HG03354 (cell line): ENCODE data around the gene ZFPM1.

Experiments
- ATAC-seq: cut with Tn5 transposase; IDR thresholded peaks from one replicate; pipeline ENCODE4 v1.9.1; 2021; ENCODE audit warnings: mild to moderate bottlenecking; ENCODE audit not compliant: unreplicated experiment, poor library complexity, severe bottlenecking

The ZFPM1 gene

DNA sequence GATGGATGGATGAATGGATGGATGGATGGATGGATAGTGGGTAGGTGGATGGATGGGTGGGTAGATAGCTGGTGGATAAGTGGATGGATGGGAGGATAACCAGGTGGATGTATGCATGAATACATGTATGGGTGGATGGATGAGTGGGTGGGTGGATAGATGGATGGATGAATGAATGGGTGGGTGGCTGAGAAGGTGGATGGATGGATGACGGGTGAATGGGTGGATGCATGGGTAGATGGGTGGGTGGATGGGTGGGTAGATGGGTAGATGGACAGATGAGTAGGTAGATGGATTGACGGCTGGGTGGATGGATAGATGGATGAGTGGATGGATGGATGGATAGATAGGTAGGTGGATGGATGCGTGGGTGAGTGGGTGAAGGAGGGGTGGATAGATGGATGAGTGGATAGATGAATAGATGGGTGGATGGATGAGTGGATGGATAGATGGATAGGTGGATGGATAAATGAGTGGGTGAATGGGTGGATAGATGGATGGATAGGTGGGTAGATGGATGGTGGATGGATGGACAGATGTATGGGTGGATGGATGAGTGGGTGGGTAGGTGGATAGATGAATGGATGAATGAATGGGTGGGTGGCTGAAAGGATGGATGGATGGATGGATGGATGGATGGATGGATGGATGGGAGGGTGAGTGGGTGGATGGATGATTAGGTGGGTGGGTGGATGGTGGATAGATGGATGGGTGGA is 67.0 kb downstream of the ZFPM1 start:
- no peak for ATAC-seq

DNA sequence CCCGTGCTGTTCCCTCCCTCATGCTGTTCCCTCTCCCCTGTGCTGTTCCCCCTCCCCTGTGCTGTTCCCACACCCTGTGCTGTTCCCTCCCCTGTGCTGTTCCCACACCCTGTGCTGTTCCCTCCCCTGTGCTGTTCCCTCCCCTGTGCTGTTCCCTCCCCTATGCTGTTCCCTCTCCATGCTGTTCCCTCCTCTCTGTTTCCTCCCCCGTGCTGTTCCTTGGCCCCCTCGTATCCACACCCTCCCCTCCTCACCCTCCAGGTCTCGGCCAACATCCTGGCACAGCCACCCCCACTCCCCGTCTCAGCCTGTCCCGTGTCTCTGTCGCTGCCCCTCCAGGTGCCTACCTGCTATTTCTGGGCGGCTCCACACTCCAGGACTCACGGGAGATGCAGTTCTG is 68.6 kb downstream of the ZFPM1 start:
- ATAC-seq = no peak

DNA sequence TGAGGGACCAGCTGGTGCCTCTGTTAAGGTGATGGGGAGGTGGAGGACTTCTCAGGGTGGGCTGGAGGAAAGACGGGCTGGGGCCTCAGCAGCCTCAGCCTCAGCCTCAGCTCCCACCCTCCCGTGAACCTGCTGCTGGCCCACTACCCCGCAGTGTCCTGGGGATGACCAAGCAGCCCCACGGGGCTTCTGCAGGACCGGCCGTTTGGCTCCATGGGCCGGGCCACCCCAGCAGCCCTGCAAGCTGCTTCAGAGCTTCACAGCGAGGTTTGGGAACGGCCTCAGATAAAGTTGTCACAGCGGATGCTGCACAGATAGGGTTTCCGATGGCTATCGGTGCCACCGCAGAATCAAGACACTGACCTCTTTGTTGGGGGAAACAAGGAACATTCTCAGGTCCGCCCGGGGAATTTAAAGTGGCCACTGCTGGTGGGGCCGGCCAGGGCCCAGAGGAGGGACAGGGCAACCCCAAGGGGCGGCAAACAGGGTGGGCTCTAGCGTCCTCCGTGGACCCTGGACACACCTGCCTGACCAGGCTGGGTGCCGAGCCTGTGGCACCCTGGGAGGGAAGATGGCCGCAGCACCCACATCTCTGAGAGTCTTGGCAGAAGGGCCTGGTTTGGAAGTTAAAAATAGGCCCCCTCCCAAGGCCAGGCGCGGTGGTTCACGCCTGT is 69.3 kb downstream of the ZFPM1 start:
- ATAC-seq = no peak

- ATAC-seq = no peak
Measured at GRCh38 chr16:88523309-88524161, 70.5 kb downstream of the ZFPM1 start.

DNA sequence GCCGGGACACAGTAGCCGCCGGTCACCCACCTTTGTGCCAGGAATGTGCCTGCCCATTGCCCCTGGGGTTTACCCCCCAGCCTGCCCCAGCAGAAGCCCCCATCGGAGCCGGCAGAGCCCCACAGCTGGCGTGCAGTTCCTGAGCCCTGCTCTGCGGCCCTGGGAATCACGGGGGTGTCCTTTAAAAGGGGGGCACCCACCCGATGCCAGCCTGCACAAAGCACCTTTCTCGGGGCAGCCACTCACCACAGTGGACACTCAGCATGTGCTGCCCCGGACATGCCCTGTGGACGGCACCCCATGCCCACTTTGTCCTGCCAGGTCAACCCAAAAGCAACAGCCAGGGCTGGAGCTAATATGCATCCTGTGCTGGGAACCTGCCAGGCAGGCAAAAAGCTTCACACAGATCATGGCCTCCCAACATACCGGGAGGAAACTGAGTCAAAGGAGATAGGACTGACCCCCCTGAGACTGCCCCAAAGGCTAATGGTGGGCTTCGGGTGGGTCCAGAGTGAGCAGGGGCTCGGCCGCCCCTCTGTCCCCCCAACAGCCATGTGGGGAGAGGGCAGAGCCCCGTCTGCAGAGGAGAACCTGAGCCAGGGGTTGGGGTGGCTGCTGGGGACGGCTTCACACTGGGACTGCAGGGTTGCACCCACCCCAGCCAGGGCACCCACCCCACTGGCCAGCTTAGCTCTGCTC is 71.3 kb downstream of the ZFPM1 start:
- ATAC-seq = no peak

DNA sequence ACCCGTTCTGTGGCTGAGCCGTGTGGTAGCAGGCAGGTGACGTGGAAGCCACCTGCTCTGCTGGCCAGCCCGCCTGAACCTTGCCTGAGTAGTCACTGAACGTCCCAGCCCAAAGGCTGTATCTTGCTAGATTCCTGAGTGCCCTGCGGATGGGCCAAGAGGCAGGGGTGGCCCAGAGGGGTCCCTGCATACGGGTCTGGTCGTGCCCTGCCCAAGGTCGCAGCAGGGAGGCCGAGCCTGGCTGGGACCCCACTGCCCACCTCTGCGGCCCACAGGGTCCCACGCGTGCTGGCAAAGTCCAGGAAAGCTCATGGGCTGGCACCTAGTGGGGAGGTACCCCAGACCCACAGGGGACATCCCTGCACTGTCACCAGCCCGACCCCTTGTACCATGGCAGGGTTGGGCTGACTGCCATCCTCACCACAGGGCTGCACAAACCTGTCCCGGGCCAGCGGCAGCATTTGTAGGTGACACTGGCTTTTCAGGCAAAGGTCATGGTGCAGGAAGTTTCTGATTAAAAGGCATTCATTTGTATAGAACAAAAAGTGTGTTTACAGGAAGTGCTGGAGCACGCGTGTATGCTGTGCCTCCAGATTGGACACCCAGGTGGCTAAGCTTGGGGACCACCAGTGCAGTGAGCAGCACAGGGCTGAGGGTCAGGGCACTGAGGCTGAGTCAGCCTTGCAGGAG is 72.0 kb downstream of the ZFPM1 start:
- no peak for ATAC-seq

- no peak for ATAC-seq
Measured at GRCh38 chr16:88525663-88525990, 72.5 kb downstream of the ZFPM1 start.

- ATAC-seq = no peak
Measured at GRCh38 chr16:88526008-88526905, 73.2 kb downstream of the ZFPM1 start.

- no peak for ATAC-seq
Measured at GRCh38 chr16:88526906-88527185, 73.8 kb downstream of the ZFPM1 start.

DNA sequence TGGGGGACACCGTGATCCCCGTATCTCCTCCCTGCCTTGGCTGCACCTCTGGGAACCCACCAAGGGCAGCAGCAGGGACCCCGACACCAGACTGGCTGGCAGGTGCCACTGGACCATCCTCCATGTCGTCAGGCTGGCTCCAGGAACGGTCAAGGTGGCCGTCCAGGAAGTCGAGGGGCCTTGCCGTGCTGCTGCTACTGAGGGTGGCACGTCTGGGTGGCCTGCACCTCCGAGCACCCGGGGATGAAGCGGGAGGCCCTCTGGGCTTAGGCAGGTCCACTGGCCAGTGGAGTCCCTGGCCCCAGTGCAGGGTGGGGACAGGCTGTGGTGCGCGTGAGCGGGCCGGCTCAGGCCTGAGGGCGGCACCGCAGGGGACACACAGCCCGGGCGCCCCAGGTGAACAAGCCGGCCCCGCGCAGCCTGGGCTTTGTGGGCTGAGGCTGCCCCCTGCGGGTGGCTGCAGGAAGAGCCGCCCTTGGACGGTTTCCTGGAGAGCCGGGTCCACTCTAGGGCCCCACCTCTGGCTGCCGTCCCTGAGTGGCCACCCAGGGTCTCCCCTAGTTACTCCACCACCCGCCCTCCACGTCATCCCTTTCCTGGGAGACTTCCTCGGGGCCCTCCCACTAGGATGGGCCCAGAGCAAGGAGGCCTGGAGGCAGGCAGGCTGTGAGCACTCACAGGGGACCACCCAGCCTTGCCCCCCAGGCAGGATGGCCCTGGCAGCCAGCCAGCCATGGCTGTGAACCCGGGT is 74.3 kb downstream of the ZFPM1 start:
- ATAC-seq = no peak

- no peak for ATAC-seq
Measured at GRCh38 chr16:88527937-88528743, 75.1 kb downstream of the ZFPM1 start.

DNA sequence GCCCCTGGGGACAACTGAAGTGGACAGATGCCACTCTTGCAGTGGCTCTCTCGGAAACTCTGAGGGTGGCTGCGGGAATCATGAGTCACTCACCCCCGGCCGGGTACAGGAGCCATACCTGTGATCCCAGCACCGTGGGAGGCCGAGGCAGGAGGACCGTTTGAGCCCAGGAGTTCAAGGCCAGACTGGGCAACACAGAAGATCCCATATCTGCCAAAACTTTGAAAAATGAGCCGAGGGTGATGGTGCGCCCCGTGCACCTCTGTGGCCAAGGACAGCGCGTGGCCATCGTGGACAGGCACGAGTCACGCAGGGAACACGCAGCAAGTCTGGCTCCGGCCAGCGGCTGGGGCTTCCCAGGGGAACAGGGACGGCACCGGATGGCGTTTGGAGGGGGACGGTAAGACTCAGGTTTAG is 75.8 kb downstream of the ZFPM1 start:
- ATAC-seq = no peak

DNA sequence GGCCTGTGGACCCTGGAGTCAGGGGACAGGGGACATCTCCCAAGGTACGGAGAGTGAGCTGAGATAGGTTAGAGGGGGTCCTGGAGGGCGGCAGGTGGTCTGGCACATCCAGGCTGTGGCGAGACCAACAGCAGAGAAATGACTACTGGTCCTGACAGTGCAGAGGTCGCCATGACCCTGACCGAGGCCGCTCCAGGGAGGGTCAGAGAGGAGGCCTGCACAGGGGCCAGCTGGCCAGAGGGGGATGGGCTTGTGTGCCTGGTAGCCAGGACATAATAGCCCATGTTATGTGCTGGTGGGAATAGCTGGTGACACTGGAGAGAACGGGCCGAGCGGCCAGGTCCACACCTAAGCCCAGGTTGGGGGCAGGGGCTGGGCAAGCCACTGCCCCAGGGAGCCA is 76.5 kb downstream of the ZFPM1 start:
- no peak for ATAC-seq

DNA sequence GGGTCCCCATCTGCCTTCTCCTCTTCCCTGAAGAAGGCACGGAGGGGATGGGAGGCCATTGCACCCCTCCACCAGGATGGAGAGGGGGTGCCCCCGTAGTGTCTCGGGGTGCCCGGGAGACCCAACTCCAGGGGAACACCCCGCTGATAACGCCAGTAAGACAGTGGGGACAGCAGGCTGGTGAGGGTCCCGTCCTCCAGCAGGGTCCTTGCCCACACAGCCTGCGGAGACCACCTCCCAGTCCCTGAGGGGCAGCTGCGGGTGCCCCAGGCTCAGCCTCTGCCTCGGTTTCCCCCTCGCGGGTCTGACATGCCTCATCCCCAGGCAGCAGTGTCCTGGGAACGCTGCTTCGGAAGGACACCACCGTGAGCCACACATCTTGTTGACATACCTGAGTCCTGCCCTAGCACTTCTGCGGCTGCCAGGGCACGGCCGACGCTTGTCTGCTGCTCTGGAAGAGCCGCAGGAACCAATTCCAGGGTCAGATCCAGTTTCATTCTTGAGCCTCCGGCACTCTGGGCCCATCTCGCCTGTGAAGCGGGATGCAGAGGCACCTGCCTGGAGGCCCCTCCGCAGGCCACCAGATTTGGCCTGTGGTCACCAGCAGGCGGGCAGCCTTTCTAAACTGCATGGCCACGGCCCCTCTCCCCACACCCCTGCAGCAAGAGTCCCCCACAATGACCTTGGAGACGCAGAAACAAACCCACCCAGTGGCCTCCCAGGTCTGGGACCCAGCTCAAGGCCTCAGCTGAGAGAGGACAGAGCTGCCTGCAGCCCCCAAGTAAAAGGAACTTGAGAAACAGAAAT is 77.2 kb downstream of the ZFPM1 start:
- ATAC-seq = no peak

DNA sequence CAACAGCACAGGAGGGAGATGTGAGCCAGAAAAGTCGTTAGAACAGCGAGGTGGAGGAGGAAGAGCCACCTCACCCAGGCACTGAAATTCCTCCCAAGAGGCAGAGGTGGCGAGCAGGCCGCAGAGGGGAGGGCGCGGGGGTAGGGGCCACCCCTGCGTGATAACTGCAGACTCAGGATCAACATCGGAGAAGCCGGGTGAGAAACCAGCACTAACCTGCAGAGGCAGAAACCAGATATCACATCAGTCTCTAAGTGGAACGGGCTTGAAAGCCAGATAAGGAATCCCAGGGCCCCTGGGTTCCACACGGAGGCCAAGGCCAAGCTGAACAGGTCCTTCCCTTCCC is 77.8 kb downstream of the ZFPM1 start:
- ATAC-seq = no peak

DNA sequence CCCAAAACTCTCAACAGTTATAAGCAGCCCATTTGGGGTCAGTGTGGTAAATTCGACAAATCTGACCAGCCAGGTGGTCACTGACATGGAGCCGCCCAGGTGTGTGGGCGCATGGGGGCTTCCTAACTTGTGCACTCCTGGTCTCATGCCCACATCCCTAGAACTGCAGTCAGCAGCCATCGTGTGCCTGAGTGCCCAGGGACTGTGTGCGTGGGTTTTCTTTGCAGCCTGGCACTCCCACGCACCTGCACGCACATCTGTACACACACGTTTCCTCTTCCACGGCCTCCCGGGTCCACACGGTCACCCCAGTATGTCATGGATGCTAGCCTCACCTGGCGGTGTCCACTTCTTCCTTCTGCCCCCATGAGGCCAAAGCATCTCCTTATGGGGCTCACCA is 78.3 kb downstream of the ZFPM1 start:
- ATAC-seq = no peak

- no peak for ATAC-seq
Measured at GRCh38 chr16:88531931-88532433, 78.9 kb downstream of the ZFPM1 start.
